A549 treated with CpdA at 1 μM for 4 hours (cell line): ENCODE measurements around the gene PRAMEF12. TPM values are rescaled to one million over a fixed set of nuclear protein-coding genes. Genes with fewer than 3 reads are reported as not detected.

Experiments
- total RNA-seq: library from RNA; stranded (reverse); fragments of 200-300 nt; extraction: Qiagen RNA extraction; gene quantifications from 5 replicates; pipeline ENCODE4 v1.2.3, GENCODE V29; 2022; ENCODE audit warnings: low read depth

Gene PRAMEF12
- not detected in 5 replicates for total RNA-seq

DNA sequence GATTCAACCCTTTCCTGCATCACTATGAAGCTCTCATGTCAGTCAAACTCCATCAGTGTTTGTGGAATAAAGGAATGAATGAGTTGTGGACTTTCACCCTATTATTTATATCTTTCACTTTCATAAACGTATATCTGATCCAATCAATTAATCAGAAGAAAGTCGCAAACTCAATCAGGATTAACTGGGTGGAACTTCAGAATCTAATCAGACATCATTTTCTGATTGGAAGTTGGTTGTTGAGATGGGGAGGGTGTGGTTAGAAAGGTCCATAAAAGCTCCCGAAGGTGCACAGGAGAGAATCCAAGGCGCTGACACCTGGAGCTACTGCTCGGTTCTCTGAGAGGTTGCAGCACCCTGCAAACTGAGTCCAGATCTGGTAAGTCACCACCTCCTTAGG, at the start of gene PRAMEF12:
Gene PRAMEF12 (plus strand): TSS at position 301 of the 400 bp plus-strand sequence. CDS start 1,130 bp downstream, outside the sequence.

DNA sequence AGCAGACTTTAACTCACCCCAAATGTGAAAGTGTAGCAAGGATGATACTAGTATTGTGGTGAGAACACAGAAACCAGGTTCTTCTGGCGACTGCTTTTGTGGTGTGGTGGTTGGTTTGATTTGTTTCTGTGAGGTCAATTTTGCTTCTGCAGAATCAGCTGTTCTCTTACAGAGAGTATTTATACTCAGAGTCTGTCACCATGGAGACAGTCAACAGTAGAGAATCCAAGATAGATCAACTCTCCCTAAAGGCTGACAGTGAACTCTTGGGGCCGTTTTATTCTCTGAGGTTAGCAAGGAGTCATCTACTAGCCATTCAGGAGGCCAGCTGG, 27.6 kb upstream of the PRAMEF12 start, which contains the start of gene CFAP107:
Gene CFAP107 (plus strand): TSS at position 209 of the 332 bp plus-strand sequence. CDS start 231 bp downstream, outside the sequence.

DNA sequence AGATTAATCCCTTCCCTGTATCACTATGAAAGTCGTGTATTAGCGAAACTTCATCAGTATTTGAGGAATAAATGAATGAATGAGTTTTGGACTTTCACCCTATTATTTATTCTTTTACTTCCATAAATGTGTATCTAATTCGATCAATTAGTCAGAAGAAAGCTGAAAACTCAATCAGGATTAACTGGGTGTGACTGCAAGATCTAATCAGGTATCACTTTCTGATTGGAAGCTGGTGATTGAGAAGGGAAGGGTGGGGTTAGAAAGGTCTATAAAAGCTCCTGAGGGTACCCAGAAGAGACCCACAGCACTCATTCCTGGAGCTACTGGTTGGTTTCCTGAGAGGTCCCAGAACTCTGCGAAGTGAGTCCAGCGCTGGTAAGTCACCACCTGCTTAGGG, 17.6 kb downstream of the PRAMEF12 start, which contains the start of gene PRAMEF1:
Gene PRAMEF1 (plus strand): TSS at position 301 of the 400 bp plus-strand sequence. CDS start 1,831 bp downstream, outside the sequence.

Other genes with a start within 250 kb of the PRAMEF12 start
- 42.1 to 61.0 TPM (median 59.8 TPM) in 5 replicates for gene DHRS3, start 155.5 kb upstream of the PRAMEF12 start, total RNA-seq
- gene AADACL4, start 129.7 kb upstream of the PRAMEF12 start, total RNA-seq, result not detected in 5 replicates
- gene AADACL3, start 57.6 kb upstream of the PRAMEF12 start, total RNA-seq, result not detected in 5 replicates
- gene CFAP107, start 27.5 kb upstream of the PRAMEF12 start, total RNA-seq, result not detected in 5 replicates
- gene PRAMEF1, start 17.7 kb downstream of the PRAMEF12 start, total RNA-seq, result not detected in 5 replicates
- not detected in 5 replicates for gene PRAMEF11, start 57.7 kb downstream of the PRAMEF12 start, total RNA-seq
- not detected in 5 replicates for gene HNRNPCL1, start 75.0 kb downstream of the PRAMEF12 start, total RNA-seq
- not detected in 5 replicates for gene PRAMEF2, start 83.3 kb downstream of the PRAMEF12 start, total RNA-seq
- gene PRAMEF4, start 112.5 kb downstream of the PRAMEF12 start, total RNA-seq, result not detected in 5 replicates
- not detected in 5 replicates for gene PRAMEF10, start 124.5 kb downstream of the PRAMEF12 start, total RNA-seq
- gene PRAMEF7, start 142.9 kb downstream of the PRAMEF12 start, total RNA-seq, result not detected in 5 replicates
- gene PRAMEF6, start 173.8 kb downstream of the PRAMEF12 start, total RNA-seq, result not detected in 5 replicates